AG09319 (cell line): ENCODE measurements around the gene SLC35F1.

Source experiments
- DNase-seq: peaks from one replicate; pipeline ENCODE4 v3.0.0-alpha.2; 2010; ENCODE audit warnings: low read depth; ENCODE audit errors: extremely low read depth
- TF ChIP-seq, protein P1 (sequence below): IDR thresholded peaks from 2 replicates; pipeline ENCODE4 v1.5.1; 2011; ENCODE audit warnings: low read depth, mild to moderate bottlenecking, inconsistent platforms, low read length, moderate library complexity

The SLC35F1 gene

DNA sequence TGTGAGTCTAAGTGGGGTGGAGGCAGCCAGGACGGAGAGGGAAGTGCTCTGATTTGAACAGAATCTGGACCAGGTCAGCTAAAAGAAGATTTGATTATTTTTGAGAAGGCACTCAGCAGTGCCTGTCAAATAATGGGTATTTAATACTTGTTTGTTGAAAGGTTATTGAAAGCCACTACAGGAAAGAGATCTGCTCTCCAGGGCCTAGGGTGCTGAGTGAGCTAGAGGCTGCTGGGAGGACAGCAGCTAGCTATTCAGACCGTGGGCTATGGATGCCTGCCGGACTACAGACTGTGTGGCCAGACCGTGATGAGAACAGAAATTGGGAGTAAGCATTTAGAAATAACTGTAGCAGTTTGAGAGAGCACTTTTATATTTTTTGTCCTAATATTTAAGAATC is 8.8 kb downstream of the SLC35F1 start:
- DNase-seq = no peak

GRCh38 chr6:117916483-117916882 is 9.4 kb downstream of the SLC35F1 start:
- TF ChIP-seq, protein P1, sequence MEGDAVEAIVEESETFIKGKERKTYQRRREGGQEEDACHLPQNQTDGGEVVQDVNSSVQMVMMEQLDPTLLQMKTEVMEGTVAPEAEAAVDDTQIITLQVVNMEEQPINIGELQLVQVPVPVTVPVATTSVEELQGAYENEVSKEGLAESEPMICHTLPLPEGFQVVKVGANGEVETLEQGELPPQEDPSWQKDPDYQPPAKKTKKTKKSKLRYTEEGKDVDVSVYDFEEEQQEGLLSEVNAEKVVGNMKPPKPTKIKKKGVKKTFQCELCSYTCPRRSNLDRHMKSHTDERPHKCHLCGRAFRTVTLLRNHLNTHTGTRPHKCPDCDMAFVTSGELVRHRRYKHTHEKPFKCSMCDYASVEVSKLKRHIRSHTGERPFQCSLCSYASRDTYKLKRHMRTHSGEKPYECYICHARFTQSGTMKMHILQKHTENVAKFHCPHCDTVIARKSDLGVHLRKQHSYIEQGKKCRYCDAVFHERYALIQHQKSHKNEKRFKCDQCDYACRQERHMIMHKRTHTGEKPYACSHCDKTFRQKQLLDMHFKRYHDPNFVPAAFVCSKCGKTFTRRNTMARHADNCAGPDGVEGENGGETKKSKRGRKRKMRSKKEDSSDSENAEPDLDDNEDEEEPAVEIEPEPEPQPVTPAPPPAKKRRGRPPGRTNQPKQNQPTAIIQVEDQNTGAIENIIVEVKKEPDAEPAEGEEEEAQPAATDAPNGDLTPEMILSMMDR = no peak
- no peak for DNase-seq

More for the DNA sequence above, 8.8 kb downstream of the SLC35F1 start:
- TF ChIP-seq, protein P1 = no peak

- TF ChIP-seq, protein P1 = no peak
- DNase-seq = no peak
These were observed 10.1 kb downstream of the SLC35F1 start for GRCh38 chr6:117917176-117917575.

- TF ChIP-seq, protein P1 = no peak
- no peak for DNase-seq
These were observed 11.4 kb downstream of the SLC35F1 start for GRCh38 chr6:117918454-117918853.

DNA sequence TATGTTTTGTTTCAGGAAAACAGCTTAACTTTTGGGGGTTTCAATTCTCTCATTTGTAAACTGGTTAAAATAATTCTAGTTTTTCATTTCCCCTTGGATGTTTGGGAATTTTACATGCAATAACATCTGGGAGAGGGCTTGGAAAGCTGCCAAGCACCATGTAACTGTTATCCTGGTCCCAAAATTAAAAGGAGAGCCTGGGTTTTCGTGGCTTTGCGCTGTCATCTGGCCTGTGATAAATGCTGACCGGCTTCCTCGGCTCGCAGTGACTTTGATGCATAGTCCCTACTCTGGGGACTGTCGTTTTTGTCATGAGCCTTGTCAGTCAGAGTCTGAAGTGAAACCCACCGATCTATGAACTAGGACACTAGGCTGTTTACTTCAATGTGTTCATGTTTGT is 12.2 kb downstream of the SLC35F1 start:
- no peak for DNase-seq
- TF ChIP-seq, protein P1 = no peak

DNA sequence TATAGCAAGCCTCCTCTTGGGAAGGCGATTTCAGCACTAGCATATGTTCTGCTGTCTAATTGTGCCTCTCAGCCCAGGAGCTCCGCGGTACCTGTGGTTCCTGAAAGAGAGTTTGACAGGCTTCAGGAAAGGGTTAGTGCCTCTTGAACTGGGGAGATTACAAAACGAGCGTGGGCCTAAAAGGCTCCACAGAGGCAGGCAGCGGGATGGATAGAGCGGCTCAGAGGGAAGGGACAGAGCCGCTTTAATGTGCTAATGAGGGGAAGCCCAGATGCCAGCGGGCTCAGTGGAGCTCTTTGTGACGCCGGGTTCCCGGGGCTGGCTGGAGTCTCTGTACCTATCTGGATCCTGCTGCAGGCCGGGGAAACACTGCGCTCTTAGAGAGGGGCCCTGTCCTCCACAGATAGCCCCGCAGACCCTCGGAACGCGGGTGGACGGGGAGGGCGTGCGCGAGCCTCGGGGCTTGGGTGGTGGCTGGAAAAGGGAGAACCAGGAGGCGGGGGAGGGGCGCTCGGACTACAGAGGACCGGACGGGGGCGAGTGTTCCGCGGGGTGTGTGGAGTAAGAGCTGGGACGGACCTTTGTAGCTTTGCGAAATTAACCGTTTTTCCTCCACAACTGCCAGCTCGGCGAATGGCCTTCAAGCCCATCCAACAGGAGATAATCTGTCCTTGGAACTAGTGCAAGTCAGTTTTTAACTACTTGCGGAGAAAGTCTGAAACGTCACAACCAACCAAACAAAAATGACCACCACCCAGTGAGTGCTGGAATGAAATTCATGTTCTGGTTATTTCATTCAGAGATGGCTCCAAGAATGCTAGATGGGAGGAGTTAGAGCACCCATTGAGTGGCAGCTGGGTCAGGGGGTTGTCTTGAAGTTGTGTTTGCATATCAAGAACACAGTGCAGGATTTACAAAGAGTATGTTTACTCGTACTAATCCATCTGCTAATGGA is 13.0 kb downstream of the SLC35F1 start:
- no peak for DNase-seq
- TF ChIP-seq, protein P1 = no peak

DNA sequence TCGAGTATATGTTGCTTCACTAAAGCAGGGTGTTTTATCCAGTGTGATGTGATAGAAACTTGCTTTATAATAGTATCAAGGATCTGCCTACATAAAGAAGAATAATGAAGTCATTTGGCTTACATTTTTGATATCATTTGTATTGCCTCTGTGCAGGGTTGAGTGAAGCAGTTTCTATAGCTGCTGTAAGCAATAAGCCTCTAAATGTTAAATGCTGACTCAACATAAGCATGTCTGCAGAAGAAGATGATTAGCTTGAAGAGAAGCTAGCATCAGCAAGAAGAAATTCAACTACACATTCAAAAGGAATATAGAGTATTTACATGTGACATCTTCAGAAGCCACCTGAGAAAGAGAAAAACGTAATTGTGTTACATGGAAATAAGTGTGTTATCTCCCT is 17.6 kb downstream of the SLC35F1 start:
- TF ChIP-seq, protein P1 = no peak
- DNase-seq = no peak
